ENCODE measurements around the gene HOXD13.

The HOXD13 gene

DNA sequence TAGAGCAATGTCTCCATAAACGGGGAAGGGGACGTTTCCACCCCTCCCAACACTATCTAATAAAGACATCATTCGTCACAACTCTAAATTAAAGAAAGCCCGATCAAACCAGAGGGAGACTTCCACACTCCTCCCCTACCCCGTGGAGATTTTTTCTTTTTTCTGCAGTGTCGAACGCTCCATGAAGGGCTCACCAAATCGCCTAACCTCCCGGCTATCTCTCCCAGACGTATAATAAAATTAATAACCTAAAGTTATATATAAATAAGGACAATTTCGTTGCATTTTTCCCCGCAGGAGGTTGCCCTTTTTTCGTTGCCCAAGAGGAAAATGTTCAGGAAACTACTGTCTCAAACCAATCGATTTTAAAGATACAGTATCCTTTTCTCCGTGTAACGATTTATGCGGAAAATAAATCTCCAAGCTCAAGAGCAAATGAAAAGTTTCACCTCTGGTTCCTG lies 11.1 kb upstream of the HOXD13 start:
- Histone ChIP-seq H3K4me3 (ENCODE audit: severe bottlenecking) (no peak overlapping the region), H3K27me3 (ENCODE audit: insufficient read depth, poor library complexity, severe bottlenecking) (peaks cover 95% of the 10 kb centered on the region), H3K4me1 (ENCODE audit: insufficient read depth, poor library complexity, severe bottlenecking) (no peaks in the 10 kb centered on the region), H3K36me3 (ENCODE audit: low read depth) (no peaks in the 10 kb centered on the region), H3K27ac (ENCODE audit: poor library complexity, severe bottlenecking) (no peak overlapping the region), H3K9me3 (ENCODE audit: severe bottlenecking) (no peaks in the 10 kb centered on the region)
- ATAC-seq (ENCODE audit: low read depth) (no peak), DNase-seq (ENCODE audit: low spot score) (no peak)
- TF ChIP-seq, protein P1, sequence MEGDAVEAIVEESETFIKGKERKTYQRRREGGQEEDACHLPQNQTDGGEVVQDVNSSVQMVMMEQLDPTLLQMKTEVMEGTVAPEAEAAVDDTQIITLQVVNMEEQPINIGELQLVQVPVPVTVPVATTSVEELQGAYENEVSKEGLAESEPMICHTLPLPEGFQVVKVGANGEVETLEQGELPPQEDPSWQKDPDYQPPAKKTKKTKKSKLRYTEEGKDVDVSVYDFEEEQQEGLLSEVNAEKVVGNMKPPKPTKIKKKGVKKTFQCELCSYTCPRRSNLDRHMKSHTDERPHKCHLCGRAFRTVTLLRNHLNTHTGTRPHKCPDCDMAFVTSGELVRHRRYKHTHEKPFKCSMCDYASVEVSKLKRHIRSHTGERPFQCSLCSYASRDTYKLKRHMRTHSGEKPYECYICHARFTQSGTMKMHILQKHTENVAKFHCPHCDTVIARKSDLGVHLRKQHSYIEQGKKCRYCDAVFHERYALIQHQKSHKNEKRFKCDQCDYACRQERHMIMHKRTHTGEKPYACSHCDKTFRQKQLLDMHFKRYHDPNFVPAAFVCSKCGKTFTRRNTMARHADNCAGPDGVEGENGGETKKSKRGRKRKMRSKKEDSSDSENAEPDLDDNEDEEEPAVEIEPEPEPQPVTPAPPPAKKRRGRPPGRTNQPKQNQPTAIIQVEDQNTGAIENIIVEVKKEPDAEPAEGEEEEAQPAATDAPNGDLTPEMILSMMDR (IDR thresholded peaks at IDR 0.05; ENCODE audit: poor library complexity, severe bottlenecking), result no peak

DNA sequence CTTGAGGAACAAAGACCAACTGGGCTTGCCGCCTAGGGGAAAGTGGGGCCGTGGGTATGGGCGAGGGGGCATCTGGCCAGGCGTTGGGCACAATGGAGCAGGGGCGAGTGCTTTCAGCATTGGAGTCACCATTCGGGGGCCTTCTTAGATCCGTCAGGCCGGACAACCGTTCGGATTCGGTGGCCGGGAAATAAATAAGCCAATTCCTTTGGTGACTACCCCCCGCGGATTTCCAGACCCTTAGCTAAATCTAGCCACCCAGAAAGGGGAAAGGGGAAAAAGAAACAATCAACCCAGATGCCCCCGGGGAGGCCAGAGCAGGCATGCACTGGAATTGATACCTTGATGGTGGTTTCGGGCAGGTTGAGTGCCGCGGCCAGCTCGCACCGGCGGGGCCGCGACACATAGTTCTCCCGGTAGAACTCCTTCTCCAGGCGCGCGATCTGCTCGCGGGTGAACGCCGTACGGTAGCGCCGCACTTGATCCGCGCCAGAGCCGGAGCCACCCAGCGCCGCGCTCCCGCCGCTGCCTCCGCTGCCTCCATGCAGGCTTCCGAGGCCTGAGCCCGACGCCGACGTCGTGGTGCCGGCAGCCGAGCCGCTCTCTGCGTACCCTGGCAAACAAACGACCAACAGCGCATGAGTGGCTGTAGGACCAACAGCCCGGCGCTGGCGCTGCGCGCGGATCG lies 10.5 kb upstream of the HOXD13 start:
- TF ChIP-seq, protein P1 (IDR thresholded peaks at IDR 0.05; ENCODE audit: poor library complexity, severe bottlenecking), result no peak
- Histone ChIP-seq H3K36me3 (ENCODE audit: low read depth) (no peaks in the 10 kb centered on the region), H3K9me3 (ENCODE audit: severe bottlenecking) (no peaks in the 10 kb centered on the region), H3K4me3 (ENCODE audit: severe bottlenecking) (no peak overlapping the region), H3K27ac (ENCODE audit: poor library complexity, severe bottlenecking) (no peak overlapping the region), H3K4me1 (ENCODE audit: insufficient read depth, poor library complexity, severe bottlenecking) (no peaks in the 10 kb centered on the region), H3K27me3 (ENCODE audit: insufficient read depth, poor library complexity, severe bottlenecking) (peaks cover 96% of the 10 kb centered on the region)
- DNase-seq (ENCODE audit: low spot score) (no peak), ATAC-seq (ENCODE audit: low read depth) (no peak; the same call in 2 of the 3 replicates)

DNA sequence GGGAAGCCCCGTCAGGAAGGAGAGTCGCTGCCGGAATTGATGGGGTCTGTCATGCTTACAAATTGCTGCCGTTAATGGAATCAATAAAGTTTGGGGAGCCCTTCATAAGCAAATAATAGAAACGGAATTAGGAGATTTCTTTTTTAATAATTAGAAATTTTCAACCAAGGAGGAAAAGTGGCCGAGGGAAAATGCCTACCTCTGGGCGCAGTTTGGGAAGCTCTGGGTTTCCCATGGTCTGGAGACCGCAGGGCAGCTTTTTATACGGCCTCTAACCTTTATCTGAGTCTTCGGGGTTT lies 10.0 kb upstream of the HOXD13 start:
- no peak for ATAC-seq (ENCODE audit: low read depth)
- no peak overlapping the region for H3K4me3 ChIP-seq (ENCODE audit: severe bottlenecking)
- no peak overlapping the region for H3K27ac ChIP-seq (ENCODE audit: poor library complexity, severe bottlenecking)
- H3K27me3 ChIP-seq (ENCODE audit: insufficient read depth, poor library complexity, severe bottlenecking), result peaks cover 96% of the 10 kb centered on the region
- H3K9me3 ChIP-seq (ENCODE audit: severe bottlenecking), result no peaks in the 10 kb centered on the region
- H3K36me3 ChIP-seq (ENCODE audit: low read depth), result no peaks in the 10 kb centered on the region
- H3K4me1 ChIP-seq (ENCODE audit: insufficient read depth, poor library complexity, severe bottlenecking), result no peaks in the 10 kb centered on the region
- no peak for DNase-seq (ENCODE audit: low spot score)
- TF ChIP-seq, protein P1 (IDR thresholded peaks at IDR 0.05; ENCODE audit: poor library complexity, severe bottlenecking), result no peak

DNA sequence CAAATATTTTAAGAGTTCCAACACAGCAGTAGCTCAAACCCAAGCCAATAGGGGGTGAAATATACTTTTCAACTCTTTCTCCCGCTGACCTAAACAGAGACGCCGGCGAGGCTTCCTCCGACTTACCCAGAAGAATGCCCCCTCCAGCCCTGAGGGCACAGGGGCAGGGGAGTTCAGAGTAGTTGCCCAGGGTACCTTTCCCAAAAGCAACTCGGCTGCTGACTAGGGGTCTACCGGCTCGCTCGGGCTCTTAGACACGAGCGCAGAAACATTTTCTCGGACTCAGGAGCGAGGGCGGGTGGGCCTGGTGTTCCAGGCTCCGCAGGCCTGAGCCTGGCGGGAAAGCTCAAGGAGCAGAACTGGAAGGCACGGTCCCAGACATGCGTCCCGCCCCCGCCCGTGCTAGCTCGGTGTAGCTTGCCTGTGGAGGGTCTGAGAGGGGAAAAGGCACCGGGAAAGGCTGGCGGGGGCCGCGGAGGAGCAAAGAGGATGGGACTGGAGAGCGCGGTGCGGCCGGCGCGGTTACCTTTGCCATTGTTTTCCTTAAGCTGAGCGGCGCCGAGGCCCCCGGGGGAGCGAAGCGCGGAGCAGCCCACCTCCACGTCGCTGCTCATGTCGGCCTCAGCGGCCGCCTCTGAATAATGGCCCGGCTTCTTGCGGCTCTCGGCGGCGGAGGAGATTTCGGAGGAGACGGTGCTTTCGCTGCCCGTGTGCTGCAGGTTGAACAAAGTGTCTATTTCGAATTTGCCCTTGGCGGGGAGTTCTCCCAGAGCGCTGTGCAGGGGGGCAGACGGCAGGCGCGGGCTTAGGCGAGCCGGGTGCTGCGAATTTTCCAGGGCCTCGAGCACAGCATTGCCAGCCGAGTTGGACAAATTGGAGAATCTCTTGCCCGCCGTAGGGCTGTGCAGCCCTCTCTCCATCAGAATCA lies 9.4 kb upstream of the HOXD13 start:
- Histone ChIP-seq H3K9me3 (ENCODE audit: severe bottlenecking) (no peaks in the 10 kb centered on the region), H3K27me3 (ENCODE audit: insufficient read depth, poor library complexity, severe bottlenecking) (peaks cover 96% of the 10 kb centered on the region), H3K4me3 (ENCODE audit: severe bottlenecking) (no peak overlapping the region), H3K36me3 (ENCODE audit: low read depth) (no peaks in the 10 kb centered on the region), H3K4me1 (ENCODE audit: insufficient read depth, poor library complexity, severe bottlenecking) (no peaks in the 10 kb centered on the region), H3K27ac (ENCODE audit: poor library complexity, severe bottlenecking) (no peak overlapping the region)
- TF ChIP-seq, protein P1 (IDR thresholded peaks at IDR 0.05; ENCODE audit: poor library complexity, severe bottlenecking), result no peak
- no peak for DNase-seq (ENCODE audit: low spot score)
- no peak for ATAC-seq (ENCODE audit: low read depth)

Data from RWPE2 (cell line).